C4-2B (cell line): ENCODE measurements around the gene TCF4.

Experiments
- CTCF ChIP-seq: fragments of 450-650 bp; conservative IDR thresholded peaks from 2 replicates; pipeline ENCODE4 v1.5.1; 2017; ENCODE audit warnings: mild to moderate bottlenecking
- ZFX ChIP-seq: fragments of 450-650 bp; IDR thresholded peaks from 2 replicates; pipeline ENCODE4 v1.6.1; 2017

GRCh38 chr18:55425698-55426097 lies 162.3 kb downstream of the TCF4 start:
- TF ChIP-seq CTCF (no peak), ZFX (no peak)
